ENCODE measurements around the gene ATP9A. TPM values are rescaled to one million over a fixed set of nuclear protein-coding genes. Genes with fewer than 3 reads are reported as not detected.
A peak's percentile ranks its signal among the peaks of the same experiment; 100 is the strongest.

The ATP9A gene
- total and polyA plus RNA-seq, 2 experiments from 2014 or later: 11.3 to 16.9 TPM

GRCh38 chr20:51736947-51737346, 31.2 kb downstream of the ATP9A start:
- no peak for TF ChIP-seq CTCF (IDR thresholded peaks at IDR 0.05; ENCODE audit: low read depth, low read length)
- Histone ChIP-seq H3K36me3 (no peaks in the 10 kb centered on the region), H3K4me1 (ENCODE audit: low read depth) (no peaks in the 10 kb centered on the region), H3K27me3 (no peaks in the 10 kb centered on the region), H3K4me3 (no peak overlapping the region), H3K27ac (no peak overlapping the region), H3K9me3 (ENCODE audit: low read depth) (no peaks in the 10 kb centered on the region)
- no peak for DNase-seq (ENCODE audit: low read depth in 1 of 2, low spot score in 1 of 2)

GRCh38 chr20:51735728-51736600, 32.2 kb downstream of the ATP9A start:
- no peak overlapping the region for H3K4me3 ChIP-seq
- no peak overlapping the region for H3K27ac ChIP-seq
- H3K36me3 ChIP-seq: no peaks in the 10 kb centered on the region
- H3K4me1 ChIP-seq (ENCODE audit: low read depth): no peaks in the 10 kb centered on the region
- DNase-seq (ENCODE audit: low read depth in 1 of 2, low spot score in 1 of 2): no peak
- H3K9me3 ChIP-seq (ENCODE audit: low read depth): no peaks in the 10 kb centered on the region
- no peak for TF ChIP-seq CTCF (IDR thresholded peaks at IDR 0.05; ENCODE audit: low read depth, low read length)
- H3K27me3 ChIP-seq: no peaks in the 10 kb centered on the region

GRCh38 chr20:51734876-51735720, 33.1 kb downstream of the ATP9A start:
- Histone ChIP-seq H3K9me3 (ENCODE audit: low read depth) (no peaks in the 10 kb centered on the region), H3K36me3 (no peaks in the 10 kb centered on the region), H3K4me1 (ENCODE audit: low read depth) (no peaks in the 10 kb centered on the region), H3K27me3 (no peaks in the 10 kb centered on the region), H3K4me3 (no peak overlapping the region), H3K27ac (no peak overlapping the region)
- no peak for TF ChIP-seq CTCF (IDR thresholded peaks at IDR 0.05; ENCODE audit: low read depth, low read length)
- DNase-seq (ENCODE audit: low read depth in 1 of 2, low spot score in 1 of 2): no peak

GRCh38 chr20:51733070-51733469, 35.1 kb downstream of the ATP9A start:
- Histone ChIP-seq H3K9me3 (ENCODE audit: low read depth) (no peaks in the 10 kb centered on the region), H3K4me1 (ENCODE audit: low read depth) (no peaks in the 10 kb centered on the region), H3K27me3 (no peaks in the 10 kb centered on the region), H3K4me3 (no peak overlapping the region), H3K27ac (no peak overlapping the region), H3K36me3 (no peaks in the 10 kb centered on the region)
- no peak for TF ChIP-seq CTCF (IDR thresholded peaks at IDR 0.05; ENCODE audit: low read depth, low read length)
- DNase-seq (ENCODE audit: low read depth in 1 of 2, low spot score in 1 of 2): no peak

DNA sequence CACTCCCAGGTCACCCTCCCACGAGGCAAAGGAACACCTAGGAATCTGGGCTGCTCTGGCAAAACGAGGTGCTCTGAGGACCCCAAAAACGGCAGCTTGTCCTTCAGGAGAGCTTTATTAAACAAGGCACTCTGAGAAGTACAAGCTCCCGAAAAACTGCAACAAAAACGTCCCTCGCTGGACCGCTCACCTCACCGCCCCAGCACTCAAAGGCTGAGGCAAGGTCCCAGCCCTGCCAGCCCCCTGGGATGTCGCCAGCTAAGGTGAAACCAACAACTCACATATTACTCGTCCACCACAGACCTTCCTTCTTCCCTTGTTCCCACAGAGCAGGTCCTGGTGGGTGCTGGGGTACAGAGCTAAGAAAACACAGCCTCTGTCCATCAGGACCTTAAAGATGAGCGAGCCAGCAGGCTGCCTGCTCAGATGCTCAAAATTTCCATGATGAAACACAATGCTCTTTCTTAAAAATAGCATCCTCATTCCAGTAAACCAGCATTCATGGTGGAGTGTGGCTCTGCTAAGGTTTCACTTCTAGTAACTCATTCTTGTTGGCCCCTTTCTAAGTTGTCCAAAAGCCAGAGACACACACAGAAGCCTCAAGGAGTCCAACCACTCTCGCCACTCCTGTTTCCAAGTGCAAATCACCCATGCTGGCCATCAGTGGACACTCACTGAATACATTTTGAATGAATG, 35.9 kb downstream of the ATP9A start:
- Histone ChIP-seq H3K27ac (no peak overlapping the region), H3K27me3 (no peaks in the 10 kb centered on the region), H3K9me3 (ENCODE audit: low read depth) (no peaks in the 10 kb centered on the region), H3K4me1 (ENCODE audit: low read depth) (no peaks in the 10 kb centered on the region), H3K36me3 (no peaks in the 10 kb centered on the region), H3K4me3 (no peak overlapping the region)
- no peak for TF ChIP-seq CTCF (IDR thresholded peaks at IDR 0.05; ENCODE audit: low read depth, low read length)
- DNase-seq (ENCODE audit: low read depth in 1 of 2, low spot score in 1 of 2): peak in 1 of 2 donors; percentile 62

All from cardiac muscle cell (in vitro differentiated cells and primary cell).